ENCODE results near the gene NECAB3.

Gene NECAB3

DNA sequence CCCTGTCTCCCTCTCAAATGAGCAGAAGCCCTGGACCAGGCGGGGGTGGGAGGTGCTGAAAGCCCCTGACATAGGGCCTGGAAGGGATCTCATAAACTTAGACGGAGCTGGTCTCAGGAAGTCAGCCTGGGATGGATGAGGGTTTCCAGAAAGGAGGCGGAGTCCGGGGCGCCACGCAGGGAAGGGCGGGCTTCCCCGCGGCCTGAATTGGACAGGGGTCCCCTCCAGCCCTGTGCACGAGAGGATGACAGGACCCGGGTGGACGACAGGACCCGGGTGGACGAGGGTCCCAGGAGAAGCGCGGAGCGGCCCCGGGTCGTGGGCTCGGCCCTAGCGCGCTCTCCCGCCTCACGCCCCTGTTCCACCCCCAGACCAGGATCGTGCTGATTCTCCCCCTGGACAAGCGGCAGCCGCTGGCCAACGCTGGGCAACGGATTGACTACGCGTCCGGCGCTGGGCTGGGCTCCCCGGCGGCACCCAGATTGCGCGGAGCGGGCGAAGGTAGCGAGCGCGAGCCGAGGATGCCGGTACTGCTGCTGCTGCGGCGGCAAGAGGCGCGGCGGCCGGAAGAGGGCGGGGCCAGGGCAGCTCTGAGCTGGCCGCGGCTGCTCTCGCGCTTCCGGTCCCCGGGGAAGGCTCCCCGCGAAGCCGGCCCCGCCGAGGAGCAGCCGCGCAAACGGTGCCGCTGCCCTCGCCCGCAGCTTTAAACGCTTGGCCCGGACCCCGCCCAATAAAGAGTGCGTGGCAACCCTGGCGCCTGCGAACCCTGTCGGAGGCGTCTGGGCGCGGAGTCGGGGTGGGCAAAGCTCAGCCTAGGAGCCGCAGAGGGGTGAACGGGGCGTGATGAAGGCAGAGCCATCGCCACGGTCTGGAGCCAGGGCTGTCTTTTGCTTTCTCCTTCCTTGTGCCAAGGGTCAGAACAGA, 10.8 kb downstream of the NECAB3 start:
- DNase-seq (ENCODE audit: low spot score), result peak; percentile 93

DNA sequence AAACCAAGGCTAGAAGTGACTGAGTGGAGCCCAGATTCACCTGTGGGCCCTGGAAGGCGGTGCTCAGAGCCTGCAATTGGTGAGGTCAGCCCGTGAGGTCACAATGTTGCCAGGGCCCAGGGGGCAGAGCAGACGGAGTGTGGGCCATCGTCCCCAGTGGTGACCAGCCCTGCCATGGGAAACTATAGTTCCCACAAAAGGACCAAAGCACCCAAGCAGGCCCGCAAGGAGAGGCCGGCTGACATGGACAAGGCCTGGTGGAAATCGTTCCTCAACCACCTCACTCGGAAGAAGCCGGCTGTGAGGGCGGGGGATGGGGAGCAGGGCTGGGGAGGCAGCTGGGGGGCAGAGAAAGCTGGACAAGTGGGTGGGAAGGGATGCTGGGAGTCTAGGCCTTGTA, 12.1 kb downstream of the NECAB3 start, which contains the start of gene C20orf144:
Gene C20orf144 (plus strand): TSS at position 156 of the 400 bp plus-strand sequence. CDS start 19 bp downstream, at position 175.
- DNase-seq (ENCODE audit: low spot score), result no peak

DNA sequence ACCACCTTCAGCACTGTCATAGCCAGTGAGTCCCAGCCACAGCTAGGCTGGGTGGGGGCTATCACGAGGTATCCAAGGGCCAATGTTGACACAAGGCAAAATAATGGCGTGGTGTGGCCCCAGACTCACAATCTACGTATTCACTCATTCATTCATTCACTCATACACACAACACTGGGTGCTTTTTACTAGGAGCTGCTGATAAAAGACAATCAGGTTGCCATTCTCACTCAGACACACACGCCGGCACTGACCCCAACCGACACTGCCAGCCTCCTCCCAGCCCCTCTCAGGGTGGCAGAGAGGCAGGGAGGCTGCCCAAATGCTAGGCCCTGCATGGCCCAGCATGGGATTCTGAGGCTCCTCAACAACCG, 13.6 kb downstream of the NECAB3 start:
- DNase-seq (ENCODE audit: low spot score), result no peak

DNA sequence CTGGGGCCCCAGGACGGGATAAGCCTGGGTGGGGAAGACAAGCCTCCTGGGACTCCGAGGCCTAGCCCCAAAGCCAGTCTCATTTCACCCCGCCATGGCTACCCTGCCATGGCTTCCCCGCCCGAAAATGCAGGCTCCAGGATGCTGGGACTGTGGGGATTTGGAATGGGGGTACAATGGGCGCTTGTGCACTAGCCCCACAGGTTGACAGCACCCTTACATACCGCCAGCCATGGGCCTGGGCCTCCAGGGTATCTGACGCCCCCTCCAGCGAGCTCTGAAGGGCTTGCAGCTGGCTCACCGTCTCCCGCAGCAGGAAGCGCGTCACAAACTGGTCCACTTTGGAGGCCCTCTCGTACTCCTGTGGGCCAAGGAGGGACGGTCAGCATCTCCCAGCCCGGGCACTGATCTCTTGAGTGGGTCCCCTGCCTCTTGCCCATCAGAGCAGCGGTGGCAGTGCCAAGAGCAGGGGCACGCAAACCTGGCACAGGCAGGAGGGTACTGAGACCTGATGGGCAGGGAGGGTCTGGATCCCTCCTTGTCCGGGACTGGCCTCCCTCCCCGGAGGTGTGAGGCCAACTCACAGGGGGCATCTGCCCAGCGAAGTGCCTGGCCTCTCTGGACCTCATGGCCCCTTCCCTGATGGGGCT, 14.1 kb downstream of the NECAB3 start:
- DNase-seq (ENCODE audit: low spot score), result no peak

DNA sequence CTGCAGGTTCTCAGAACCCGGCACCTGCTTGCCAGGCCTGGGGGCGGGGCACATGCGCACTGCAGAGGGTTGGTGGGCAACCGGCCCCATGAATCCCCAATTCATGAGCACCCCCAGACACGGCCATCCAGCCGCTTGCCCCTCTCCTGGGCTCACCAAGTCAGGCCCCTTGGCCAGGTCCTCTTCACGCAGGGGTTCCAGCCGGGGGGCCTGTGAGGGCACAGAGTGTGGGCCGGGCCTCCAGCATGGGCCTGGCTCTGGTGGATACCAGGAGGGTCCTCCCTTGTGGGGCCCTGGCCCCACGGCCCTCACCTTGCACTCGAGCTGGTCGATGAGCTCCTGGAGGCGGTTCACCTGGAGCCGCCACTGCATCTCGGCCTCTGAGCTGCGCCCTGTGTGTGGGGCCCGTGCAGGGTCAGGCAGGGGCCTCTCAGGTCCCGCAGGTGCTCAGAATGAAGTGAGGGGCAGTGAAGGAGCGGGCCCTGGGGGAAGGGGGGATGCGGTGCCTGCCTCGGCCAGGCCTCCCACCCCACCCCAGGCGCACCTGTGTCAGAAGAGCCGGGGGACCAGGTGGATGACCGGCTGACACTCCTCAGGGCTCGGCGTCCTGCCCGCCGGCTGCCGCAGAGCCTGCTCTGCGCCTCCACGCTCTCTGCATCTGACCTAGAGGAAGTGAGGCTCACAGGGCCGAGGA, 14.7 kb downstream of the NECAB3 start:
- no peak for DNase-seq (ENCODE audit: low spot score)

DNA sequence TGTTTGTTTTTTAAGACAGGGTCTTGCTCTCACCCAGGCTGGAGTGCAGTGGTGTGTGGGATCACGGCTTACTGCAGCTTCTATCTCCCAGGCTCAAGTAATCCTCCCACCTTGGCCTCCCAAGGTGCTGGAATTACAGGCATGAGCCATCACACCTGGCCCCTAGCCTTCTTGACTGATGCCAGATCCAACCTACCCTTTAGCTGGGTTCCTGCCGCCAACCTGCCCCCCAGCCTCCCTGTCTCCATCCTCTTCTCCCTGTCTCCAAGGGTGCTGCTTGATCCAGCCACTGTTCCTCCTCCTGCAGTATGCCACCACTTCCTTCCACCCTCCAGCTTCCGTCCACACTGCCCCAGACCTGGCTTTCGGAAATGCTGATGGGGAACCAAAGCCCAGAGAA, 15.3 kb downstream of the NECAB3 start:
- no peak for DNase-seq (ENCODE audit: low spot score)

DNA sequence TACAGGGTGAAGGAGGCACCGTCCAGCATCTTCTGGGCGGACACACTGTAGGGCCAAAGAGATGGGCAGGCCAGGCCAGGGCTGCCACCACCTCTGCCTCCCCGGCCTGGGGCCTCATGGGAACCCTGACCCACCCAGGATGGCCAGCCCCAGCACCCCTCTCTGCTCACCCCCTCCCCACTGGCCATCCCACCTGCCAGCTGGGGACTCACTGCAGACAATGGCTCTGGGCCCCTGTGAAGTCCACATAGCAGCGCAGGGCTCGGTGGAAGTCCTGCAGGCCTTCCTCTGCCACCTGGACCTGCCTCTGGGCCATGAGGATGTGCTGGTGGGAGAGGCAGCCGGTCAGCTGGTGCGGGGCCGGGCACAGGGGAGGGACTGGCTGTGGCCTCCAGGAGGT, 15.7 kb downstream of the NECAB3 start:
- no peak for DNase-seq (ENCODE audit: low spot score)

DNA sequence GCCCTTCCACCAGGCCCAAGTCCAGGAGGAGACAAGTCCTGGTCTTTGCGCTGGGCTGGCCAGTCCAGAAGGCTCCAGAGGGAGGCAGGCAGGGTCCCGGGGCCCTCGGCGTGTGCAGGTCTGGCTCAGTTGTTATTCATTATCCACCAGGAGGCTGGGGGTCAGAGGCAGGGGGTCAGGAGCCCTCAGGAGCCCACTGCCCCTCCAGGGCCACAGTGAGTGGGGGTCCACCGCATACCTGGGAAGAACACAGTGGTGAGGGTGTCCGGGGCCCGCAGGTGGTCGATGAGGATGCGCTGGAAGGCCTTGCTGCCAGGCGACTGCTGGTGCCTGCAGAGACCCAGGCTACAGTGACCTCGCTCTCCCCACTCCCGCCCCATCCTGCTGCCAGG, 16.5 kb downstream of the NECAB3 start:
- no peak for DNase-seq (ENCODE audit: low spot score)

DNA sequence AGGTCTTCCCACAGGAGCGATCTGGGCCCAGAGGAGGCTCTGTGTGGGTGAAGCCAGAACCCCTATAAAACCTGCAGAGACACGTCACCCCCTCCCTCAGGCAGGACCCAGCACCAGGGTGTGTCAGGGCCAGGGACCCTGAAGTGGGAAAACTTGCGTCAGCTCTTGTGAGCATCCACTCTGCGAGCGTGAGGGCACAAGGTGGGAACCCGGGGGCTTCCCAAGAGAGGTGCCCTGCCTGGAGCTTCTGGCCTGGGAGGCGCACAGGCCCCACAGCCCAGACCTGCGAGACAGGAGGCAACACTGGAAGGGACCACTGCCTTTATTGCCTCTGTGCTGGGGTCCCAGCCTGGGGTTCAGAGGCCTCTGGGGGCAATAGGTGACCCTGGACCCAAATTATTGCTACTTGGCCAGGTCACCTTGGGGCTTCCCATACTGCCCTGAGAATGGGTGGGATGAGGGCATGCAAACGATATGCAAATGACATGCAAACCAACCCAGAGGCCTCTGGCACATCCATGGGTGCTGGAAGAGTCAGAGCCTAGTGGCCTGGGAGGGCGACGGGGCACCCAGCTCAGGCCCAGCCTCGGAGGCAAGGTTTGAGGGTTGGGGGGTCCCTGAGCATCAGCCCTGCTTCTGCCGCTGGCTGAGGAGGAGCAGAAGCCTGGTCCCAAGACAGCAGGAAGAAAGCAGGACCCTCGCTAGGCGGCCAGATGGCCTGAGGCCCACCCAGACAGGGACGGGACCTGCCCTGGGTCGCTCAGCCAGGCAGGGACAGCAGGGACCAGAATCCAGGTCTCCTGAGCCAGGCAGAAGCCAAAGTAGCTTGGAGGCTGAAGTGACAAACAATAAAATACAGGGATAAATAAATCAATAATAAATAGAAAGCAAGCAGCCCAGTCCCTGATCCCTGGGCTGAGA, 17.2 kb downstream of the NECAB3 start:
- DNase-seq (ENCODE audit: low spot score), result no peak

DNA sequence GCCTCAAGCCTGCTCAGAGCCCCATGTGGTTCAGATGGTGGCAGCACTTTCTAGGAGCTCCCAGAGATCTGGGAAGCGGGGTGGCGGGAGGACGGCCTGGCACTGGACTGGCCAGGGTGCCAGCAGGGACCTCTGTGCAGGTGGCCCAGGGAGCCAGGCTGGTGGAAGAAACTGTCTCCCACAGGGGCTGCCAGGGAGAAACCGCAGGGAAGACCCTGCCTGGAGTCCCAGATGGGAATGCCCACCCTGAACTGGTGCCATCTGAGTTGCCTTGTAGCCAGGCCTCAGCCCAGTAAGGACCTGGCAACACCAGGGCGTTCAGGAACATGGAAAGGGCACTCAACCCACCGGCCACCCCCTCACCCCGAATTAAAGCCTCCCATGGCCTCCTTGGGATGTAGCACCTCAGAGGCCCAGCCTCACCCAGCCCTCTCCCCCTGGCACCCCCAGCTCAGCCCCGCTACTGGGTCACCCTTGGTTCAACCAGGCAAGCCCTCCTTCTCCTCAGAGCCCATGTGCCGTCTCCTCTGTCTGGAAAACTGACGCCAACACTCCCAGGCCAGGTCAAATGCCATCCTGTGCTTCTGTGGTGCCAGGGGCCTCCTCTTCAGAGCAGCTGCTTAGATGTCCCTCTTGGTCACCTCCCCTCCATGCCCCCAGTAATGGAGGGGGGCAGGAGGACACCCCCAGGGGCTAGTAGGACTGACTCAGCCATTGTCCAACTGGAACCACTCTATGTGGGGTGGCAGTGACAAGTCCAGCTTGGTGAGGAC, 18.0 kb downstream of the NECAB3 start:
- DNase-seq (ENCODE audit: low spot score), result no peak

DNA sequence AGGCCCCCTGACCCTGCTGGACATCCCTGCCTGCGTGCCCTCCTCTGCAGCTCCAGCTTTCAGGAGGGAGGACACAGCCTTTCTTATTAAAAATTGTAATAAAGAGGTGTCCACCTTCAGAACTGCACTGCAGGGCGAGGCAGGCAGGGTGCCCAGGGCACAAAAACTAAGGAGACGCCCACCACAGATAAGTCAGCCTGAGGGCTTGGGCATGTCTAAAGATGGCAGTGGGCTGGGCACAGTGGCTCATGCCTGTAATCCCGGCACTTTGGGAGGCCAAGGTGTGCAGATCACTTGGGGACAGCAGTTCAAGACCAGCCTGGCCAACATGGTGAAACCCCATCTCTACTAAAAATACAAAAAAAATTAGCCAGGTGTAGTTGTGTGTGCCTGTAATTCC, 19.1 kb downstream of the NECAB3 start:
- DNase-seq (ENCODE audit: low spot score), result no peak

DNA sequence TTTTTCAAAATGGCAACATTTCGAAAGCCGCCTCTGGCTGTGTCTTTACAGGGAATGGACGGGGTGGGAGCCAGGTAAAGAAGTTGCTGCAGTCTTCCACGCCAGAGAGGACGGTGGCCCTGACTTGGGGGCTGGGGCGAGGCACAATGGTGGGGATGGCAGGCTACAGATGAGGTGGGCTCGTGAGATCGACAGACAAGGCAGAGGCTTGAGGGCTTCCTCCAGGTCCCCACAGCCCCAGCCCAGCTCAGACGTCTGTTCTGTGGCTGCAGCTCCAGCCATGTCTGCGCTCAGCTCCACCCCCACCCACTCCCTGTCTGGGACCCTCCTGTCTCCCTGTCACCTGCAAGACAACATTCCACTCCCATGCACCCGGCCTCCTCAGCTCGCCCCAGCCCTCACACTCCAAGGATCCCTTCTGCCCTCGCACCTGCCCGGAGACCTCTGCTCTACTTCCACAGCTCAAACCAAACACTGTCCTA, 19.5 kb downstream of the NECAB3 start:
- no peak for DNase-seq (ENCODE audit: low spot score)

DNA sequence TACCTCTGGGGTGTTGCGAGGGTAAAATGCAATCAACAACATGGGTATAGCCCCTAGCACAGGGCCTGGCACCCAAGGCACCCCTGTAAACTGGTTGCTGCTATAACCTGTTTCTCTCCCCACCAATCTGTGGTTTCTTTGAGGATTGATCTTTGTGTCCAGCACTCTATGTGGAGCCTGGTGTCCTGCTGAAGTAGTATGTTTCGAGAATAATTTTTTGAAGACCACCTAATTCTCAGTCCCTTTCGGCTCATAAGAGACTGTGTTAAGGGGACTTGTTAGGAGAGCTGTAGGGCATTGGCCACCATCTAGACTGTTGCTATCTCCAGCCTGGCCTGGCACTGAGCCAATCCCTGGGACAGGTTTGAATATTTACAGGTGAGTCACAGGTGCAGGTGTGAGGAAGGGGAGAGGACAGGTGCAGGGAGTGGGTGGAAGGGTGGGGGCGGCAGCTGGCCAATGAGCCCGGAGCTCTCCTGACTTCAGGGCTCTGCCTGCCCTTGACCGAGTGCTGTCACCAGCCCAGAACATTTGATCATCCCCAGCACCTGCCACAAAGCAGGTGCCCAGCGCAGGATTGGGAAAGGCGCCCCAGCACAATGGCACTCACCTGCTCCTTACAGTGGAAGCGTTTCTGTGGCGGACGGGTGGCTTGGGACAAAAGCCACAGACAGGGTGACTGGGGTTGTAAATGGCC, 20.2 kb downstream of the NECAB3 start:
- no peak for DNase-seq (ENCODE audit: low spot score)

DNA sequence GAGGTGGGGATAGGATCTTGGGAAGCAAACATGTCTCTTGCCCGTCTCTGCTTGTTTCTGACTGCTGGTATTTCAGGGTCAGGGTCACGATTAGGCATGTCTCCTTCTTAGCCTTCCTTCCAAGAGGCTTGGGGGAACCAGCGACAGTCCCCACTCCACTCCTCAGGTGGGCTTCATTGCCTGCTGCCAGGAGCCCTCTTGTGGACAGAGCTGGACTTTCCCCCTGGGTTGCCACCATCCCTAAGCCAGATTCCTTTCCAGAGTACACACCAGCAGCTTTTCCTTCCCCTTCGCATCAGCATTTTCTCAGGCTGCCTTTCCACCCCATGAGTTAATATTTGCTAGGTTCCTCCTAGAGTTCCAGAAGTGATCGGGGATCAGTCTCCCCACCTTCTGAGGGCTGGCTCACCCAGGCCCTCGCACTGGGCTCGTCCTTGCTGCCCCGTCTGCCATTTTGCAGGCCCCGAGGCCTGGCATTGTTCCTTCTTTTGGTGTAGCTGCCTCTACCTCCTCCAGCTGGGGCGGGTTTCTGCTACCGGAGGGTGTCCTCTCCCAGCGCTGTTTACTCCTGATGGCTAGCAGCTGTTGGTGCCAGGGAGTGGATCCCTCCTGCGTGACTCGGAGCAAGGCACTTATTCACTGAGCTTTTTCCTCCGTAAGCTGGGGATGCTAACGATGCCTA, 20.9 kb downstream of the NECAB3 start:
- peak; percentile 88 for DNase-seq (ENCODE audit: low spot score)

DNA sequence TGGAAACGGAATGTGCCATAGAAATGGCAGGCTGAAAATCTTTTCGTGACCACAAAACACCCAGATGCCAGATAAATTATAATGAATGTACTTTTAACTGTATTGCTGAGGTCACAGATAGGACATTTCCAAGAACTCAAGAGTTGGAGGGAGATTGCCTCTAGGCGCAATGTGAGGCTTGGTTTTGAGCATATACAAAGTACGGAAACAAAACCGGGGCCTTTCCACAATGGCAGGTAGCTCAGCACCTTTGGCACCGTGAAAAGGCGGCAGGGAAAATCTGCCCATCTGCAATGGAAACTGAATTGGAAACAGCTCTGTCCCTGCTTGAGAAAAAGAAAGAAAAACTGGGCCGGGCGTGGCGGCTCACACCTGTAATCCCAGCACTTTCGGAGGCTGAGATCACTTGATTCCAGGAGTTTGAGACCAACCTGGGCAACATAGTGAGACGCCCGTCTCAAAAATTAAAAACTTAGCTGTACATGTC, 22.6 kb downstream of the NECAB3 start:
- no peak for DNase-seq (ENCODE audit: low spot score)

DNA sequence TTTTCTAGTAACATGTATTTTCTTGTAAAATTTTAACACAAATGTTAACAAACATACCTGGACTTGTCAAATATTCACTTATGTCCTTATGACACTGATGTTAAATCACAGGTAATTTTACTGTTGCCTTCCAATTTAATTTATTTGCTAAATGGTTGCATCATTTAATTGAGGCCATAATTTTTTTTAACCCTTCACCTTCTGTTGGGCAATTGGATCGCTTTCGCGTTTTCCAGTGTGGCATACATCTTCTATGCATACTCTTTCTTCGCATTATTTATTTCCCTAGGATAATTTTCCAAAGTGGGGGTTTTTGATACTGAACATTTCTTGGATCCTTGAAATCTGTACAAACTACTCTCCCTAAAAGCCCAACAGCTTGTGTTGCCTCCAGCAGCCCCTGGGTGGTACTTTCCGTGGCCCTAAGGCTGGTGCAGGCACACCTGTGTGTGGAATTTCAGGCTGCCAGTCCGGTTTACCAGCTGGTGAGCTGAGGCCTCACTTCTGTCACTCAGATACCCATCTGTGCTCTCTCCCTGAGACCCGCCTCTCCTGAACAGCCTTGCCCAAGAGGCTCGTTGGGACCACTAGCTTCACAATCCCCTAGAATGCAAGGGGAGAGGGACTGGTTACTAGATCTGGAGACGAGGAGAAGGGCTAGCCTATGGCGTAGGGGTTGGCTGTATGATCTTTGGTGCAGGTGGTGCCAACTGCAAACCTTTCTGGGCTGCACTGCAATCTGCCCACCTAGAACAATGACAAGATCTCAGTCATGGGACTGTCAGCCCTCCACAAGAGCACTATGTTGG, 23.3 kb downstream of the NECAB3 start:
- DNase-seq (ENCODE audit: low spot score), result no peak

DNA sequence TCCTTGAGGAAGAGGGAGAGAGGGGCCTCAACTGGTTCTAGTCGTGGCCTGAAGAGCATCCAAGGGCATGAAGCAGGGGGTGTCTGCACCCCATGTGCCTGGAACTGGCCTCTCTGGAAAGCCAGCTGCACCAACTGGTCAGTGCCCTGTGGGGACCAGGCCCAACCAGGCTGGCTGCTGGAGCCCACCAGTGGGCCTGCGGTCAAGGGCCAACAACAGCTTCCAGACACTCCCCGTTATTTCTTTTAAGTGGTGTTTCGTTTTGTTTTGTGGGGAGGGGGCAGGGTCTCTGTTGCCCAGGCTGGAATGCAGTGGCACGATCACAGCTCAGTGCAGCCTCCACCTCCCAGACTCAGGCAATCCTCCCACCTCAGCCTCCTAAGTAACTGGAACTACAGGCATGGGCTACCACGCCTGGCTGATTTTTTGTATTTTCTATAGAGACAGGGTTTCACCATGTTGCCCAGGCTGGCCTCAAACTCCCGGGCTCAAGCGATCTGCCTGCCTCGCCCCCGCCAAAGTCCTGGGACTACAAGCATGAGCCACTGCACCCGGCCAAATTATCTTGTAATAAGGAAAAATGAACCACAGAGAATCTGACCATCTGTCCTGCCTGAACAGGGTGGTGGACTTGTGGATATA, 24.0 kb downstream of the NECAB3 start:
- no peak for DNase-seq (ENCODE audit: low spot score)

DNA sequence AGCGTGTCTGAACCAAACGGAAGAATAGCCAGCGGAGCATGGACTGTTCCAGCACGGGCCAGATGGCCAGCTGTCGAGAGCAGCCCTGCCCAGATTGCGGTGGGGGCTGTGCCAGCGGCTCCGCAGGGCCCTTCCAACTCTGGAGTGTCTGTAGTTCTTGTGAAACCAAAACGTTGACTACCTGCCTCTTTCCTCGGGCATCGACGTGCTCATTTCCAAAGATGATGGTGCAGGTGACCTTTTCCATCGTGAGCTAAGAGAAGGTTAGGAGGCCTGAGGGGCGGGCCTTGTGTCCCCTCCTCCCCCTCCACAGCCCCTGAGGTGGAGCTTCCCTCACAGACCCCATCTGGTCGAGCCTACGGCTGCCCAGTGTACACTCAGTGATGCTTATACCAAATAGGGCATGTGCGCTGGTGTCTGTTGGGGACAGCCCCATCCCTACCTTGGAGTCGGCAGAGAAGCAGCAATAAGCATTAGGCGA, 25.0 kb downstream of the NECAB3 start:
- peak; percentile 58 for DNase-seq (ENCODE audit: low spot score)
